Endothelial cell of umbilical vein (primary cell): ENCODE results near the gene MNAT1. TPM values are rescaled to one million over a fixed set of nuclear protein-coding genes. Genes with fewer than 3 reads are reported as not detected.

Experiments
- BruUV-seq: library from RNA; stranded (reverse); fragments of 400-500 nt; replicated peaks from 2 replicates; lab custom pipeline; 2021; lab: Mats Ljungman, UMichigan
- CTCF ChIA-PET: fragments of 300-600, 350-600 bp; sonication (Branson Sonifier 250); formaldehyde crosslinking; loops from one replicate; lab custom pipeline; 2021; ENCODE audit warnings: antibody characterized with exemption, inconsistent platforms; lab: Charles Lee
- POLR2A ChIA-PET: fragments of 300-600, 350-600 bp; sonication (Branson Sonifier 250); formaldehyde crosslinking; loops from one replicate; lab custom pipeline; 2021; ENCODE audit warnings: antibody characterized with exemption, inconsistent platforms; lab: Charles Lee
- DNase-seq: peaks from one replicate; pipeline ENCODE4 v3.0.0-alpha.2; 2011; ENCODE audit warnings: low read depth, low spot score
- FAIRE-seq: peaks from 2 replicates; lab custom pipeline; 2011; peaks lifted over from hg19 to GRCh38; lab: Jason Lieb, UNC
- H2AFZ ChIP-seq: 2 replicates; pipeline ENCODE4 v1.6.0; 2012; ENCODE audit warnings: low read depth, low read length, control low read depth, inconsistent platforms
- H3K27ac ChIP-seq: 2 replicates; pipeline ENCODE4 v1.5.1; 2011; ENCODE audit warnings: low read depth, mild to moderate bottlenecking, control low read depth, low read length, moderate library complexity; ENCODE audit not compliant: insufficient read depth
- H3K27me3 ChIP-seq, 2 experiments: 2 replicates each; pipeline versions ENCODE4 v1.6.0 to v1.6.1; 2011; ENCODE audit warnings: low read length in 2 of 2, mixed read lengths in 1 of 2; ENCODE audit not compliant: control insufficient read depth in 2 of 2, insufficient read depth in 2 of 2
- H3K36me3 ChIP-seq, 2 experiments: 2 replicates in 1 of 2; 3 replicates in 1 of 2; pipeline ENCODE4 v1.5.1; 2011; ENCODE audit warnings: low read length in 2 of 2, mild to moderate bottlenecking in 1 of 2, moderate library complexity in 1 of 2; ENCODE audit not compliant: control insufficient read depth in 2 of 2, insufficient read depth in 2 of 2; ENCODE audit errors: extremely low read depth in 1 of 2
- H3K4me1 ChIP-seq: 3 replicates; pipeline ENCODE4 v1.5.1; 2011; ENCODE audit warnings: mild to moderate bottlenecking, low read length; ENCODE audit not compliant: control insufficient read depth, insufficient read depth; ENCODE audit errors: extremely low read depth
- H3K4me2 ChIP-seq: 2 replicates; pipeline ENCODE4 v1.6.1; 2011; ENCODE audit warnings: low read length, control low read depth, mixed read lengths; ENCODE audit not compliant: insufficient read depth
- H3K4me3 ChIP-seq, 3 experiments: fragments of 200-600 bp in 1 of 3; sonication (generic), shearing (Covaris generic) in 1 of 3; replicated peaks in 1 of 3; 2 replicates each; pipeline ENCODE4 v1.5.1; 2011 to 2016; ENCODE audit warnings: control low read depth in 3 of 3, low read length in 3 of 3, mild to moderate bottlenecking in 2 of 3, inconsistent platforms in 1 of 3, low read depth in 1 of 3, moderate library complexity in 1 of 3; ENCODE audit not compliant: insufficient read depth in 1 of 3
- H3K79me2 ChIP-seq: 2 replicates; pipeline ENCODE4 v1.6.0; 2012; ENCODE audit warnings: low read length, inconsistent platforms; ENCODE audit not compliant: control insufficient read depth, insufficient read depth
- H3K9ac ChIP-seq: replicated peaks from 2 replicates; pipeline ENCODE3; 2011; ENCODE audit warnings: low read length, control low read depth; ENCODE audit not compliant: insufficient read depth; ENCODE audit errors: extremely low read depth
- H3K9me1 ChIP-seq: replicated peaks from 3 replicates; pipeline ENCODE4 v1.6.0; 2011; ENCODE audit warnings: mild to moderate bottlenecking, low read length; ENCODE audit not compliant: control insufficient read depth, insufficient read depth; ENCODE audit errors: extremely low read depth
- H3K9me3 ChIP-seq: replicated peaks from 2 replicates; pipeline ENCODE4 v1.5.1; 2012; ENCODE audit warnings: low read length, inconsistent platforms; ENCODE audit not compliant: control insufficient read depth, insufficient read depth
- H4K20me1 ChIP-seq: replicated peaks from 2 replicates; pipeline ENCODE3; 2011; ENCODE audit warnings: mild to moderate bottlenecking, low read length; ENCODE audit not compliant: control insufficient read depth, insufficient read depth; ENCODE audit errors: extremely low read depth
- CTCF ChIP-seq, 2 donors: IDR thresholded peaks; 1 replicate in 1 of 2; 2 replicates in 1 of 2; pipeline ENCODE4 v1.5.1; 2011; ENCODE audit warnings: low read length in 2 of 2, mild to moderate bottlenecking in 2 of 2, moderate library complexity in 2 of 2, control low read depth in 1 of 2, inconsistent platforms in 1 of 2, low read depth in 1 of 2; ENCODE audit not compliant: insufficient read depth in 1 of 2; ENCODE audit errors: extremely low read depth in 1 of 2
- EZH2 ChIP-seq: IDR thresholded peaks from 2 replicates; pipeline ENCODE4 v1.6.1; 2012; ENCODE audit warnings: borderline replicate concordance, low read depth, mild to moderate bottlenecking, moderate library complexity, low read length, inconsistent platforms; ENCODE audit not compliant: severe bottlenecking
- FOS ChIP-seq: IDR thresholded peaks from 2 replicates; pipeline ENCODE4 v1.6.1; 2011; ENCODE audit warnings: mild to moderate bottlenecking, low read length, moderate library complexity, borderline replicate concordance; ENCODE audit not compliant: insufficient read depth
- GATA2 ChIP-seq: IDR thresholded peaks from 2 replicates; pipeline ENCODE4 v1.7.0; 2011; ENCODE audit warnings: low read depth, mild to moderate bottlenecking, moderate library complexity, mixed read lengths, low read length; ENCODE audit not compliant: insufficient read length, insufficient read depth
- JUN ChIP-seq: IDR thresholded peaks from 2 replicates; pipeline ENCODE4 v1.6.1; 2011; ENCODE audit warnings: borderline replicate concordance, low read depth; ENCODE audit not compliant: insufficient read length, insufficient read depth
- MYC ChIP-seq: IDR thresholded peaks from one replicate; pipeline ENCODE4 v1.6.1; 2011; ENCODE audit warnings: mild to moderate bottlenecking, low read depth, low read length
- POLR2A ChIP-seq: IDR thresholded peaks from 2 replicates; pipeline ENCODE4 v1.6.1; 2012; ENCODE audit warnings: low read depth, mild to moderate bottlenecking, control low read depth, low read length
- POLR2AphosphoS5 ChIP-seq: IDR thresholded peaks from 2 replicates; pipeline ENCODE4 v1.6.1; 2012; ENCODE audit warnings: low read depth, mild to moderate bottlenecking, control low read depth, low read length, moderate library complexity; ENCODE audit not compliant: insufficient read depth
- dilution Hi-C: fragments of 300-500 bp; cut with MboI; formaldehyde crosslinking; loops from one replicate; pipeline ENCODE4 v1.15.0; 2019; ENCODE audit warnings: low sequenced_read_pairs; ENCODE audit not compliant: extremely low pct_ligation_motif_present
- intact Hi-C: fragments of 100-400 bp; cut with micrococcal nuclease; formaldehyde crosslinking; loops from one replicate; pipeline ENCODE4 v1.10.0; 2022
- polyA plus RNA-seq, 4 experiments: library from polyadenylated mRNA; depleted of rRNA in 3 of 4; stranded (reverse) in 3 of 4; unstranded in 1 of 4; fragments of >200 nt; gene quantifications; 2 replicates each; pipeline versions ENCODE4 v1.2.1 to v1.2.3, GENCODE V29; 2011 to 2012; ENCODE audit warnings: missing spikeins in 1 of 4
- total RNA-seq: library from RNA; stranded (reverse); gene quantifications from 2 replicates; pipeline ENCODE4 v1.2.3, GENCODE V29; 2021

The MNAT1 gene
- total and polyA plus RNA-seq, 2 donors (not counting 3 experiments of a cell fraction or from before 2014, with no cell fraction given): 35.7 to 55.7 TPM

- peaks cover 2 to 7% of the 10 kb centered on the region in 2 experiments for H3K36me3 ChIP-seq
- H3K9me3 ChIP-seq: no peaks in the 10 kb centered on the region
- dilution Hi-C loops: no loop called here
Measured at GRCh38 chr14:60972295-60972694, 237.7 kb downstream of the MNAT1 start.

More at GRCh38 chr14:60972295-60972694, 237.7 kb downstream of the MNAT1 start:
- TF ChIP-seq FOS: no peak
- TF ChIP-seq POLR2A: no peak
- TF ChIP-seq POLR2AphosphoS5: no peak
- TF ChIP-seq GATA2: no peak
- no peak for TF ChIP-seq CTCF (IDR thresholded peaks at IDR 0.05; ENCODE audit: extremely low read depth in 1 of 2, insufficient read depth in 1 of 2, low read depth in 1 of 2, low read length in 2 of 2)
- no peak for TF ChIP-seq JUN
- no peak for TF ChIP-seq EZH2
- TF ChIP-seq MYC: no peak
- Histone ChIP-seq H4K20me1 (no peaks in the 10 kb centered on the region), H3K9ac (no peak overlapping the region), H2AFZ (no peak overlapping the region), H3K4me3 (no peak overlapping the region), H3K27ac (no peak overlapping the region), H3K9me1 (peaks cover 2% of the 10 kb centered on the region), H3K4me1 (no peaks in the 10 kb centered on the region), H3K79me2 (no peaks in the 10 kb centered on the region), H3K27me3 (no peaks in the 10 kb centered on the region), H3K4me2 (no peak overlapping the region)
- intact Hi-C loops: no loop called here
- BruUV-seq: no TSS peak
- DNase-seq: no peak
- POLR2A ChIA-PET: no interaction called here
- no peak for FAIRE-seq
- CTCF ChIA-PET: no interaction called here
